Activated CD4-positive, alpha-beta T cell treated with anti-CD3 and anti-CD28 coated beads, Interleukin-2, amount 50 U/mL, for 1 hour (primary cell): Measurements from ENCODE around the gene GPAT2.
"Not testable (repeated sequence)": the region's sequence is repeated elsewhere in the genome, so short reads cannot be mapped to it uniquely, and the experiment has no call there.

Experiments used
- DNase-seq: peaks from one replicate; pipeline ENCODE4 v3.0.0-alpha.2; 2020

Gene GPAT2

DNA sequence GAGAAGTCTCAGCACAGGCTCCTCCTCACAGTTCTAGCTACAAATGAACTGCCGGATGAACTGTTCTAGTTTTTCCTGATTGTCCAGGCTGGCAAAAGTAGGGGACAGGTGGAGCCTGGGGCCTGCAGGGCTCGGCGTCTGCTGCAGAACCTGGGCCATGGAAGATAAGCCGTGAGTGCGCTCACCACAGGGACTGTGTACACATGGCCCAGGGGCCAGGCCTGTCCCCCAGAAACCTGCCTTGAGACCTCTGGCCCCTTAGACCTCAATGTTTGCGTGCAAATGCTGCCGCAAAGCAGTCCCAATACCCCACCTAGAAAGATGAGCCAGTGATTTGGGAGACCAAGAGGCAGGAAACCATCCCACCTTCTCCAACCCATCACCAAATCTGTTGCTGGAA, 12.6 kb downstream of the GPAT2 start:
- DNase-seq: not testable (repeated sequence)

DNA sequence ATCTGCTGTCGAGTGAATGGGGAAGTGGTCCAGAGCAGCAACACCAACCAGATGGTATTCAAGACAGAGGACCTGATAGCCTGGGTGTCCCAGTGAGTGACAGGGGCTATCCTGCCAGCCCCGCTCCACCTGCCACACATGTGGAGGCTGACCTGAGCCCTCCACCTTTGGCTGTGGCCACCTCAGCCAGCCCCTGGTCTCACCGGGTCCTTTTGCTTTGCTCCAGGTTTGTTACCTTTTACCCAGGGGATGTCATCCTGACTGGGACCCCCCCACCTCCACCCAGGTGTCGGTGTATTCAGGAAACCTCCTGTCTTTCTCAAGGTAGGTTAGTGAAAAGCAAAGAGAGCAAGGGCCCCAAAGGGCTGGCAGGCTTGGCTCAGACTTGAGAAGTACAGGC, 13.6 kb downstream of the GPAT2 start:
- not testable (repeated sequence) for DNase-seq

DNA sequence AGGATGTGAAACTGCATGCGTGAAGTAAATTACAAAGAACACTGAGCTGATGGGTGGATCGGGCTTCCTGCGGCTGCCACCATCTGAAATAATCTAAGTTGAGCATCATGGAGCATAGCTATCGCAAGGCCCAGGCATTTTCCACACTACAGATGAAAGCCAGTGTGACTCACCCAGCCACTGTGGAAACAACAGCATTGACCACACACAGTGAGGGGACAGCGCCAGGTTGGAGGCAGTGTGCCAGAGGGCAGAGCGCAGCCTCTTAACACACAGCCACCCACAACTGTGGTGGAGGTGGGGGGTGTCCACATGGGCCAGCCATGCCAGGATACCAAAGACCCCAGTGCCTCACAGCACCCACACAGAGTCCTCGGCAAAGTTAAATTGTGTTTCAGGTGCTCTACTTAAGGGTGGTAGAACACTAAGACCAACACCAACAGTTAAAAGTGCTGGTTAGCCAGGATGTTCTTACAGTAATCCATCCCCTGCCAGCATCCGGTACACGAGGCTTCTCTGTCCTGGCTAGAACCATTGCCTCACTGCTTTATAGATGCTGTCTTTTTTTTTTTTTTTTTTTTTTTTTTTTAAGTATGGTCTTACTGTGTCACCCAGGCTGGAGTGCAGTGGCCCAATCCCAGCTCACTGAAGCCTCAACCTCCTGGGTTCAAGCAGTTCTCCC, 14.7 kb downstream of the GPAT2 start:
- not testable (repeated sequence) for DNase-seq

DNA sequence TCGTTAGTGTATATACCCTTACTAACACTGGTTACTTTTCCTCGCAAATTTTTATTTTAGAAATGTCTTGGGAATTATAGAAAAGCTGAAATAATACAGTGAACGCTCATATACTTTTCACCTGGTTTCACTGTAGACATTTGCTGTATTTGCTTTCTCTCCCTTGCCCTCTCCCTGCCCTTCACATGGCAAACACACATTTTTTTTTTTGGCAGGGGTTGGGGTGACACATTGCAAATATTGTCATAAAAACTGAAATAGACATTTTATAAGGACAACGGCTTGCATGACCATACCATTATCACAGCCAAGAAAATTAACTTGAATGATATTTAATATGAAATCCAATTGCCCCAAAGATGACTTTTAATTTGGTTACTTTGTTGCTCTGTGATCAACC, 18.4 kb downstream of the GPAT2 start:
- DNase-seq: not testable (repeated sequence)

GRCh38 chr2:96012792-96013264, 21.9 kb downstream of the GPAT2 start:
- DNase-seq: not testable (repeated sequence)

DNA sequence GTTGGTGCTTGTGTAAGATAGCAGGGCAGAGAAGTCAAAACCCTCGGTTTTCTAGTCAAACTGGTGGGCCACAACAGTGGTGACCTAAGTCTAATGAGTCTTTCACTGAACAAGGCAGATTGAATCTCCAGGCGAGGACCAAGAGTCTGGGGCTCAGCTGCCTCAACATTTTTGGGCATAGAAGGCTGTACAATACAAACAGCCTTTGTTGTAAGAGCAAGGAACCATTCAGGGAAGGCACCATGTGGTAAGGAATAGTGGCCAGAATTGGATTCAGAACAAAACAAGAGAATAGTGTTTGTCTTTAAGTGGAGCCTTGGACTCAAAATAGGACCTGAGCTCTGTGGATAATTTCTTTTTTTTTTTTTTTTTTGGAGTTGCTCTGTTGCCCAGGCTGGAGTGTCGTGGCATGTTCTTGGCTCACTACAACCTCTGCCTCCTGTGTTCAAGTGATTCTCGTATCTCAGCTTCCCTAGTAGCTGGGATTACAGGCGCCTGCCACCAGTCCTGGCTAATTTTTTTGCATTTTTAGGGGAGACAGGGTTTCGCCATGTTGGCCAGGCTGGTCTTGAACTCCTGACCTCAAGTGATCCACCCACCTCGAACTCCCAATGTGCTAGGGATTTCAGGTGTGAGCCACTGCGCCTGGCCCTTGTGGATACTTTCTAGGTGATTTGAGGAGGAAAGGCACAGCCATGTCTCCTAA, 22.5 kb downstream of the GPAT2 start:
- DNase-seq: not testable (repeated sequence)

GRCh38 chr2:96011129-96011455, 23.6 kb downstream of the GPAT2 start:
- peak; percentile 16 for DNase-seq

DNA sequence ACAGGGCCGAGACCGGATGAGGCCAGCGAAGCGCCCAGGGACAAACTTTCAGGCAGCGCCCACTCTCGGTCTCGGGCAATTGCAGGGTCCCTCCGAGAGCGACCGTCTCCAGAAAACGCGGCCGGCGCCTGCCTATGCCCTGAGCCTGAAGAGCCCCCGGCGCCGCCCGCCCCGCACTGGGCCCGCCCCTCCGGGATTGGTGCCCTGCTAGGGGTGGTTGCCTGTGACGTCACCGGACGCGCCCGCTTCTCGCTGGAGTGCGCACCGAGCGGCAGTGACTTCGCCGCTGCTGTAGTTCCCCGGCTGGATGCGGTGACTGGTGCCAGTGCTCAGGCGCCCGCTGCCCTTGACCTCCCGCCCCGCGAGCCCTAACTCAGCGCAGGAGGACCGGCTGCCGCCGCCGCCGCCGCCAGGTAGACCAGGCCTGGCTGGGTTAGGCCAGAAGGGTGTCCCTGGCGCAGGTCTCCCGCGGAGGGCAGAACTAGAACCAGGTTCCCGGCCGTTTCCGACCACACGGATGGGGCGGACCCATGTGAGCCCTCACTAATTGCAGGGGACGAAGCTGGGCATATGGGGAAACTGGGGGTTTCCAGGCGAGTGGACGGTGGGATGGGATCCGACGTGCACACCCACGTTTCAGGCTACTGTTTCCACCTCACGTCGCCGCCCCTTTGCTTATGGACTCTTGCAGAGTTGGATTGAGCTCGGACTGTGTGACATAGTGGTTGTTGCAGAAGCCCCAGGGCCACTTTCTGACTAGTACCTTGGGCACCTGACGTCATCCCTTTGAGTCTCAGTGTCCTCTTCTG, 24.2 kb downstream of the GPAT2 start:
- DNase-seq: peak; percentile 98

DNA sequence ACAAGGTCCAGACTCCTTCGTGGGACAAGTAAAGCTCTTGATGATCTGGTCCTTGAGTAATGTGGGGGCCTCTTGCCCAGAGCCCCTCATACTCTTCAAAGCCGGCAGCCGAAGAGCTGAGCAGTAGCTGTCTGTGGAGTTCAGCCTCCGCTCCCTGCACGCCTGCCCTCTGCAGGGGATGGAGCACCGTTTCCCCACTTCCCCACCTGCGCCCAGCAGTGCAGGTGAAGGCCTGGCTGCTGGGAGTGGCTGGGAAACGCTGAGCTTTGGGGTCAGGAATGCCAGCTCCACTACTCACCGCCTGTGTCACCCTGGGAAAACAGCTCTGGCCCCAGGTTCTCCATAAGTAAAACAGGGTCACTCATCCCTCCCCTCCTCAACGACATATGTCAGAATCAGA, 24.9 kb downstream of the GPAT2 start:
- DNase-seq: not testable (repeated sequence)

GRCh38 chr2:96008051-96008450, 26.7 kb downstream of the GPAT2 start:
- not testable (repeated sequence) for DNase-seq

- not testable (repeated sequence) for DNase-seq
These were observed 28.5 kb downstream of the GPAT2 start for GRCh38 chr2:96006248-96006647.

DNA sequence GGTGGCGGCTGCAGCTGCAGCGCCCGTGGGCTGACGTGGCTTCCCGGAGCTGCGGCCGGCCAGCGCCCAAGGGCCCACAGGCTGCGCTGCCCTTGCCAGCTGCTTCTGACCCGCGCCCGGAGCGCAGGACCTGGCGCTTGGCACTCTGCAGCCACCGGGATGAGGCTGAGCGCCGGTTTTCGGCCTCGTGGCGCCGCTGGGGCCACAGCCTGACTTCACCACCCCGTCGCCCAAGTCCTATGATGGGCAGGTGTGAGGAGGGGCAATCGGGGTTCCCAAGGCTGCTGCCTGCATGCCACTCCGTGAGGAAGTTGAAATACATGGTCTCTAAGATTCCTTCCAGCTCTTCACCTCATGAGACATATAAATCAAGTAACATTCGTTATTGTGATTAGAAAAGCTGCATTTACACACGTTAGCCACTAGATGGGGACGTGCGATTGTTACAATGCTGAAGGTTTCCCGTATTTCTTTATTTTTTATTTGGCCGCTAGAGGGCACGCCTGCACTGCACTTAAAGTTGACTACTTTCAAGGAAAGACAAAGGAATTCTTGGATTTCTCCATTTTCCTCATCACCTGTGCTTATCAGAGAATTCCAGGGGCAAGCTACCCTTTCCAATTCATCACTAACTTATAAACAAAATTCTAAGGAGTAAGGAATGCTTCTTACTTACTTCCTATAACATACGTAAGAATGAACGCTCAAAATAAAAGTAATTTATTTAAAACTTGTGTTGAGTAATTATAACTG, 42.0 kb downstream of the GPAT2 start:
- DNase-seq: peak; percentile 43

DNA sequence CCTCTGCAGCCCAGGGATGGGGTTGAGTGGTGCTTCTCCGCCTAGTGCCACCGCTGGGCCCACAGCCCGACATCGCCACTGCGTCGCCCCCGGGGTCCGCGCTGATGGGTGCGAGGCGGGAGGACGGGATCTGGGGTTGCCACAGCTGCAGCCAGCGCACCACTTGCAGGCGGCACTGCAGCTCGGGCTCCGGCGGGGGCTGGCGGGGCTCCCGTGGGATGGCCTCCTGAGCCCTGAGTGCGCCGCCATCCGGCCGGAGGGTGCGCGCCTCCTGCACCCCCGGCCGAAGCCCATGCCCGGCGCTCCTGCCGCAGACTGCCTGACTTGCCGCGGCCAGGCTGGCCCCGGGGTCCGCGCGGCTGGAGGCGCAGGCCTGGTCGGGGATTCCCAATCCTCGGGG, 42.6 kb downstream of the GPAT2 start:
- peak; percentile 17 for DNase-seq

GRCh38 chr2:95991351-95992094, 43.2 kb downstream of the GPAT2 start, which contains the start of gene ANKRD36C:
ANKRD36C (minus strand) TSS chr2:95991824; CDS start chr2:95991708, 116 bp downstream.
- DNase-seq: peak; percentile 17

GRCh38 chr2:95990884-95991283, 43.8 kb downstream of the GPAT2 start:
- not testable (repeated sequence) for DNase-seq
